Lower leg skin (tissue), 3 donors: ENCODE results near the gene CSMD2.

Experiments
- CTCF ChIP-seq, 3 donors: fragments of 450-650 bp; IDR thresholded peaks; one replicate each; pipeline ENCODE4 v1.5.1; 2016; ENCODE audit warnings: antibody characterized with exemption in 3 of 3, mild to moderate bottlenecking in 3 of 3, moderate library complexity in 2 of 3
- POLR2A ChIP-seq, 2 donors: fragments of 450-650 bp; IDR thresholded peaks; one replicate each; pipeline ENCODE4 v1.6.1; 2016 to 2017; ENCODE audit warnings: antibody characterized with exemption in 2 of 2, mild to moderate bottlenecking in 1 of 2, moderate library complexity in 1 of 2

GRCh38 chr1:33640114-33640660, 524.8 kb downstream of the CSMD2 start:
- no peak for TF ChIP-seq POLR2A (IDR thresholded peaks at IDR 0.05)
- no peak for TF ChIP-seq CTCF (IDR thresholded peaks at IDR 0.05)
